ENCODE results near the gene TRAT1.

- TF ChIP-seq CTCF (IDR thresholded peaks at IDR 0.05; ENCODE audit: borderline replicate concordance, extremely low read depth, low read length, poor library complexity, severe bottlenecking) = no peak
- TF ChIP-seq EZH2 (IDR thresholded peaks at IDR 0.05; ENCODE audit: borderline replicate concordance, low read depth, low read length, severe bottlenecking) = no peak
Measured at GRCh38 chr3:108894981-108895380, 72.4 kb downstream of the TRAT1 start.

Data from DND-41 (cell line).